GM18505 (cell line): ENCODE results near the gene CTNNBL1.

Source experiments
- ATAC-seq: cut with Tn5 transposase; IDR thresholded peaks from one replicate; pipeline ENCODE4 v1.9.1; 2021; ENCODE audit not compliant: unreplicated experiment
- POLR2A ChIP-seq: IDR thresholded peaks from 4 replicates; pipeline ENCODE4 v1.6.1; 2011; ENCODE audit warnings: borderline replicate concordance; ENCODE audit not compliant: insufficient read depth, insufficient read length; ENCODE audit errors: extremely low read depth

The CTNNBL1 gene

GRCh38 chr20:37881601-37882343, 187.9 kb downstream of the CTNNBL1 start:
- TF ChIP-seq POLR2A, result no peak
- ATAC-seq, result no peak

- TF ChIP-seq POLR2A, result no peak
- ATAC-seq, result no peak
These were observed 189.3 kb downstream of the CTNNBL1 start for GRCh38 chr20:37882961-37883712.

GRCh38 chr20:37885042-37885441, 191.2 kb downstream of the CTNNBL1 start:
- no peak for TF ChIP-seq POLR2A
- ATAC-seq, result no peak

- no peak for TF ChIP-seq POLR2A
- ATAC-seq, result no peak
These were observed 192.0 kb downstream of the CTNNBL1 start for GRCh38 chr20:37885593-37886503.

- no peak for TF ChIP-seq POLR2A
- ATAC-seq, result no peak
These were observed 193.0 kb downstream of the CTNNBL1 start for GRCh38 chr20:37886851-37887297.

- ATAC-seq, result no peak
- TF ChIP-seq POLR2A, result no peak
These were observed 194.8 kb downstream of the CTNNBL1 start for GRCh38 chr20:37888641-37889040.

GRCh38 chr20:37890108-37890507, 196.3 kb downstream of the CTNNBL1 start:
- no peak for ATAC-seq
- no peak for TF ChIP-seq POLR2A

- TF ChIP-seq POLR2A, result no peak
- ATAC-seq, result no peak
These were observed 196.8 kb downstream of the CTNNBL1 start for GRCh38 chr20:37890643-37891042.

GRCh38 chr20:37892001-37892400, 198.2 kb downstream of the CTNNBL1 start:
- TF ChIP-seq POLR2A, result no peak
- no peak for ATAC-seq

- no peak for TF ChIP-seq POLR2A
- no peak for ATAC-seq
These were observed 199.9 kb downstream of the CTNNBL1 start for GRCh38 chr20:37893566-37894241.

- no peak for TF ChIP-seq POLR2A
- no peak for ATAC-seq
These were observed 200.6 kb downstream of the CTNNBL1 start for GRCh38 chr20:37894454-37894853.

GRCh38 chr20:37895166-37895565, 201.3 kb downstream of the CTNNBL1 start:
- ATAC-seq, result no peak

More at GRCh38 chr20:37895166-37895565, 201.3 kb downstream of the CTNNBL1 start:
- TF ChIP-seq POLR2A, result no peak
